IPS-11a (cell line): ENCODE measurements around the gene TDG.

Source experiments
- H3K4me3 ChIP-seq: one replicate; pipeline ENCODE4 v1.5.1; 2013; ENCODE audit warnings: low read depth, low read length, control low read depth

Gene TDG

DNA sequence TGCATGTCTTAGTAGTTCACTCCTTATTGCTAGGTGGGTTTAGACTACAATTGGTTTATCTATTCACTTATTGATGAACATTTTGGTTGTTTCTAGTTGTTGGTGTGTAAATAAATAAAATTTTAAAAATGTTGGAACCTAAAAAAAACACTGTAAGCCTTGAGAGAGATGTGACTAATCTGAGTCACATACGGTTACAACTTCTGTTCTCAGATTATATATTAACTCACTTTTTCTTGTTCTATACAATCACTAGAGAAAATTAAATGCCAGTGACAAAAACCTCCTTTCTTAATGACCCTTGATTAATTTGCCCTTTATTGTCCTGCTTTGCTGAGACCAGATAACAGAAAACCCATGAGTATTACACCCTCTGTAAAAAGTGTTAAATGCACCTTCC is 7.1 kb upstream of the TDG start:
- H3K4me3 ChIP-seq = no peak overlapping the region

DNA sequence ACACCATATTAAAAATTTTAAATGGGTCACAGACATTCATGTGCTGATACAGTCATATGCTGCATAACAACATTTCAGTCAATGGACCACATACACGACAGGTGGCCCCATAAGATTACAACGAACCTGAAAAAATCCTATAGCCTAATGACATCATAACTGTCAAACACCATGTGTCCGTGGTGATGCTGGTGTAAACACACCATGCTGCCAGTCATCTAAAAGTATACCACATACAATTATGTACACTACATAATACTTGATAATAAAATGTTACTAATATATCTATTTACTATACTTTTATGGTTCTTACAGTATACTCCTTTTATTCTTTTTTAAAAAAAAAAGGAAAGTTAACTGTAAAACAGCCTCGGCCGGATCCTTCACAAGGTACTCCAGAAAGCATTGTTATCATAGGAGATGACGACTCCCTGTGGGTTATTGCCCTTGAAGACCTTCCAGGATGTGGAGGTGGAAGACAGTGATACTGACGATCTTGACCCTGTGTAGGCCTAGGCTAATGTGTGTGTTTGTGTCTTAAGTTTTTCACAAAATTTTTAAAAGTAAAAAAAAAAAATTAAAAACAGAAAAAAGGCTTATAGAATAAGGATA is 5.0 kb upstream of the TDG start:
- H3K4me3 ChIP-seq = no peak overlapping the region

- H3K4me3 ChIP-seq = no peak overlapping the region
Measured at GRCh38 chr12:103962493-103962892, 3.2 kb upstream of the TDG start.

GRCh38 chr12:103964805-103965204 is 867 bp upstream of the TDG start:
- peak overlapping the region; percentile 82 for H3K4me3 ChIP-seq

GRCh38 chr12:103965255-103965589 is 450 bp upstream of the TDG start:
- peak overlapping the region; percentile 82 for H3K4me3 ChIP-seq

GRCh38 chr12:103966736-103967135 is 1.1 kb downstream of the TDG start:
- H3K4me3 ChIP-seq = peak overlapping the region; percentile 82

DNA sequence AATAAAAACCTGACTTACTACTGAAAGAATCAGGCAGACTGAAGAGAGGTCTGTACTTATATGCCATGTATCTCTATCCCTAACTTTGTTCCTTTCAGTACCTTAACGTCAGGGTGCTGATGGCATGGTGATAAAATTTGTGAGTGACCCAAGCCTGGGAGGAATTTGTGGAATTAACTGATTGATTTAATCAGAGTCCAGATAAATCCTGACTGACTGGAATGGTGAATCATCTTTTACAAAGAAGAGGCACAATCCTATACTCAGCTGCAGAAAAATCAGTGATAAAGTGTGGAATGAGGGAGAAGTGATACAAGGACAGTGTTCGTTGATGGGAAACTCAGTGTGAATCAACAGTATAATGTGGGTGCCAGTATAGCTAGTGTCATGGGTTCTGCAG is 3.7 kb downstream of the TDG start:
- no peak overlapping the region for H3K4me3 ChIP-seq

DNA sequence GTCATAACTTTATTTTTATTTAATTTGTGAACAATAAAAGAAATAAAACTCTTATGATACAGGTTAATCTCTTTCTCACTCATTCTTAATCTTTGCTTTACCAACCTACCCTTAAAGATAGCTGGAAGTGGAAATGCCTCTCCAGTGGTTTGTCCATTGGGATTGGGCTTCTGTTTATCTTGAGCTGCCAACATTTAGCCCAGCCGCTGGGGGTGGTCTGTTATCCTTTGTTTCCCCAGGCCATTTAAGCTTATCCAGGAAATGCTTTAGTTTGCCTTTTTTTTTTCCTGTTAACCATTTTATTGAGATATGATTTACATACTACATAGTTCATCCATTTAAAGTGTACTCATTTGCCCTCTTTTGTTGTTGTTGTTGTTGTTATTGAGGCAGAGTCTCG is 8.2 kb downstream of the TDG start:
- H3K4me3 ChIP-seq = no peak overlapping the region

DNA sequence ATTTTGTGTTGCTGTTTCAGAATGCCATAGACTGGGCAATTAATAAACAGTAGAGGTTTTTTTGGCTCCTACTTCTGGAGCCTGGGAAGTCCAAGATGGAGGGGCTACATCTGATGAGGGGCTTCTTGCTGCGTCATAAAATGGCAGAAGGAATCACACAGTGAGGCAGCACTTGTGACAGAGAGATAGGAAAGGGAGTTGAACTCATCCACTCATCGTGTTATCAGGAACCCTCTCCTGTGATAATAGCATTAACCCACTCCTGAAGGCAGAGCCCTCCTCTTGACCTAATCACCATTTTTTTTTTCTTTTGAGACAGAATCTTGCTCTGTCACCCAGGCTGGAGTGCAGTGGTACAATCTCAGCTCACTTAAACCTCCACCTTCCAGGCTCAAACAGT is 9.7 kb downstream of the TDG start:
- H3K4me3 ChIP-seq = no peak overlapping the region

DNA sequence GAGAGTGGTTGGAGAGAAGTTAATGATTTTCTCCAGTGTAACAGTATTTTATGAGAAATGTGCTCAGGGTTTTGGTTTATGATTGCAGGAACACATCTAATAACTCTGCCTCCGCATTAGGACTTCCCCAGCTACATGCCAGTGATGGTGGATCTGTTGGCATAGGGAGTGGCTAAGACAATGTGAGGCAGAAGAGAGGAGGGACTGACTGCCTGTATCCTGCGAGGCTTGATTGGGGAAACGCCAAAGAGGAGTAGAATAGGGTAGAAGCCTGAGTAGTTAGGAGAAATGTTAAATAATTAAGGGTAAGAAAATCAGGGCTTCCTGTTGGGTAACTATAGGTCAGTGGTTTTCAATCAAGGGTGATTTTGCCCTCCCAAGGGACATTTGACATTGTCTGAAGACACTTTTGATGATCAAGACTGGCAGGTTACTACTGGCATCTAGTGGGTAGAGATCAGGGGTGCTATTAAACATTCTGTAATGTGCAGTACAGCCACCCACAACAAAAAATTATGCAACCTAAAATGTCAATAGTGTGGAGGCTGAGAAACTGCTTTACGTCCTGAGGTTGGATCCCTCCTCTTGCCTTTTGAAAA is 12.8 kb downstream of the TDG start:
- H3K4me3 ChIP-seq = no peak overlapping the region

DNA sequence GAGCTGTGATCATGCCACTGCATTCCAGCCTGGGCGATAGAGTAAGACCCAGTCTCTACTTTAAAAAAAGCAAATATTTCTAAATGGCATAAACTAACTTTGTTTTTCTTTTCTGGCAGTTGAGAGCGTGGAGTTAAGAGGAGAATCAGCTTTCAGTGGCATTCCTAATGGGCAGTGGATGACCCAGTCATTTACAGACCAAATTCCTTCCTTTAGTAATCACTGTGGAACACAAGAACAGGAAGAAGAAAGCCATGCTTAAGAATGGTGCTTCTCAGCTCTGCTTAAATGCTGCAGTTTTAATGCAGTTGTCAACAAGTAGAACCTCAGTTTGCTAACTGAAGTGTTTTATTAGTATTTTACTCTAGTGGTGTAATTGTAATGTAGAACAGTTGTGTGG is 21.2 kb downstream of the TDG start:
- no peak overlapping the region for H3K4me3 ChIP-seq

- no peak overlapping the region for H3K4me3 ChIP-seq
Measured at GRCh38 chr12:103994235-103994634, 28.6 kb downstream of the TDG start.

DNA sequence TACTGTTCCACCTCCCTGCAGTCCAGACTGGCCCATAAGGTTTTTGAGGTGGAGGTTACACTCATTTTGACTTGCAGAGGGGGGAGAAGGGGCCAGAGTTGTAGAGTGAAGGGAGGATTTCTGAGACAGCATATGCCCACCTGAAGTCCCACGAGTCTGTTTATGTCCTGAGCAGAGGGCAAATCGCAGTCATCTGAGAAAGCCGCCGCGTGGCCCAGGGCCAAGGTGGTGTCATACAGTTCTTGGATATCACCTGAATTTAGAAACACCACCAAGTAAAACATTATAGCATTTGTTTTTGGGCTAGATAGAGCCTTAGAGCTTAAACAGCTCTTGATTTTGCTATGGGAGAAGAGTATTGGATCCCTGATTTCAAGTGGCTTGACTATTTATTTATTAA is 30.9 kb downstream of the TDG start:
- H3K4me3 ChIP-seq = no peak overlapping the region

DNA sequence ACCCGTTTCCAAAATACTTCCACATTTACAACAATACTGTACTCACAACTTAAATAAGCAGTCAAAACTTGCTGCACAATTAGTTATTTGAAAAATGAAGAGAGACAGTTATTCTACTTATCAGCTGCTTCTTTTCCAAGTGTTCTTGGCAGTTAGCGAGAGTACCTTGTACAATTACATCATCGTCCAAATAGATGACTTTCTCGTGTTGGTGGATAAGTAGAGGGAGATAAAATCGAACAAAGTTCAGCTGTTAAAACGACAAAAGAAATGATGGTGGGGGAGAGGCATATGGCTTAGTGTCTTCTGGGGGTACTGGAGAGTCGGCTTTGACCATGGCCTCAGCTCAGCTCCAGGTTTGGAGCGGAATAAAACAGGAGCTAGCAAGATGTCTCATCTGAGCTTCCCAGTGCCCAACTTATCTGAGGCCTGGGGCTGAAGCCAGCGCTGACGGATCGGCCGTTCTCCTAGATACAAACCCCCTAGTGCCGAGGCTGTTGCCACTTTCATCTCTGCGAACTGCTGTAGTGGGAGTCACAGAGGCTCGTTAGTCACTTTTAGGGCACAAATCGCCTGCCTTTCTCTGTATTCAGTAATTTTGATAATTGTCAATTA is 31.7 kb downstream of the TDG start:
- H3K4me3 ChIP-seq = no peak overlapping the region

- no peak overlapping the region for H3K4me3 ChIP-seq
Measured at GRCh38 chr12:103998976-103999375, 33.3 kb downstream of the TDG start.

DNA sequence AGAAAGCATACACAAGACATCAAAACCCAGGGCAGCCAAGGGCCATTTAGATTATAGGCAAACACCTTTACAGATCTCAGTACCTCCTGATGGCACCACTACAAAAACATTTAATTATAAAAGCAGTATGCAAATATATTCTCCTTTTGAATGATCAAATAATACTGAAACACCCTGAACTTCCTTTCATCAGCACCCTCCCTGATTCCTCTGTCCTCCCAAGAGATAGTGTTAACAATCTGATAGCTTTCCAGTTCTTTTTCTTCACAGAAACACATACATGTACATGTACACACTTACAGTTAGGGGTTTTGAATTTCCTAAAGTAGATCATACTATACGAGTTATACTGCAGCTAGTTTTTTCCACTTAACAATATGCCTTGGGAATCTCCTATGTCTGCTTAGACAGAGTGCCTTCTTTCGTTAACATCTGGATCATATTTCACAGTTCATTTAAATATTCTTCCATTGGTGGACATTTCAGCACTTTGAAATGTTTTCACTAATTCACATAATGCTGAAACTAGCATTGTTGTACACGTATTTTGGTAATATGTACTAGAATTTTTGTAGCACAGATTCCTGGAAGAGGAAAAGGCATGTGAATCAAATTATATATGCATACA is 35.2 kb downstream of the TDG start:
- H3K4me3 ChIP-seq = no peak overlapping the region

- no peak overlapping the region for H3K4me3 ChIP-seq
Measured at GRCh38 chr12:104002686-104003085, 37.0 kb downstream of the TDG start.

DNA sequence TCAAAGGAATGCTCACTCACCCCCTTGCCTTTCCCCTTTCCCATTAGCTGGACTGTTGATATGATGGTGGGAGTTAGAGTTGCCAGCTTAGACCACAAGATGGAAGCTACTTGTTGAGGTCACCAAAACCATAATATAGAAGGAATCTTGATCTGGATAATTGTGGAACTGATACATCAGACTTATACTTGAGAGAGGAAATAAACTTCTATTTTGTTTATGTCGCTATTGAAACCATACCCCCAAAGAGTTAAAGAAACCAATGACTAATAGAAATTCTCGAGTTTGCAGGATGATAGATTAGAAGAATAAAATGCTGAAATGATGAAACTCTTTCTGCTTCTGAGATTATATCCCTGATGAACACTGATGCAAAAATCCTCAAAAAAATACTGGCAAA is 37.9 kb downstream of the TDG start:
- H3K4me3 ChIP-seq = no peak overlapping the region

GRCh38 chr12:104006929-104007328 is 41.3 kb downstream of the TDG start:
- no peak overlapping the region for H3K4me3 ChIP-seq

DNA sequence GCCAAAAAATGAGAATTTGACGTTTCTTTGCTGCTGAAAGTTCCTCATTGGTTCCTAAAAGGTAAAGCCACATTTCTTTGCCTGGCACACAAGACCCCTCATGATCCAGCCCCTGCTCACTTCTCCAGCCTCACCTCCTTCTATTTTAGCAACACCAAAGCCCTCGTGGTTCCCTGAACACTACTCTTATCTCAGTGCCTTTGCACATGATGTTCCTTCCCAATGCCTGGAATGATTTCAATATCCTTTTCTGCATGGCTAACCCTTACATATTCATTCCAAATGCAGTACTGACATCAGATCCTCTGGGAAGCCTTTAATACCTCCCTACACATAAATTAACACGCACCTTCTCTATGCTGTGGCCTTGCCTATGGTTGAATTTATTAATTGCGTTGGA is 44.4 kb downstream of the TDG start:
- H3K4me3 ChIP-seq = no peak overlapping the region

DNA sequence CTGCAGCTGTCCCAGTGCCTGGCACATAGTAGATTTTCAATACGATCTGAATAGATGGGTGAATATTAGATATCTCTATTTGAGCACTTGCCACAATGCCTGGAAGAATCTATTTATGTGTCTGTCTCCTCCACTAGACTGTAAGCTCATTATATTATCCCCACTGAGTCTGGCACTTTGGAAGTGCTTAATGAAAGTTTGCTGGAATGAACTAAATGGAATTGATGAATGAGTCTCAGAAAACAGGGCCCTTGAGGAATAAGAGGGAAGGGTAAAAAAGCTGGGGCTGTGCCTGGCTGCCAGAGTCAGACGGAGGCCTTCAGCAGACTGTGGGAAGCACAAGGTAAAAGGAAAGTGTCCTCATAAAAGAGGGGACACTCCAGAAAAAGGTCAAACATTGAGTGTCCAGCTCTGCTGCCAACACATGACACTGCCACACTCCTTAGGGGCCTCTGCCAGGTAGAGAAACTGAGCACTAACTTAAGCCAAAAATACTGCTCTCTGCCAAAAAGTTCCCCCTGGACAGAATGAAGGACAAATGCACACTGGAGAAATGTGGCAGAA is 45.0 kb downstream of the TDG start:
- H3K4me3 ChIP-seq = no peak overlapping the region

GRCh38 chr12:104011253-104011652 is 45.6 kb downstream of the TDG start:
- no peak overlapping the region for H3K4me3 ChIP-seq
